ENCODE measurements around the gene USHBP1. TPM values are rescaled to one million over a fixed set of nuclear protein-coding genes. Genes with fewer than 3 reads are reported as not detected.
A peak's percentile ranks its signal among the peaks of the same experiment; 100 is the strongest.

USHBP1 gene
- total RNA-seq, 1 donor from 2014 or later: 33.5 TPM

- no peak for DNase-seq (ENCODE audit: low read depth in 2 of 2)
Measured at GRCh38 chr19:17214508-17215126, 49.9 kb downstream of the USHBP1 start.

GRCh38 chr19:17213334-17213733 is 51.2 kb downstream of the USHBP1 start:
- no peak for DNase-seq (ENCODE audit: low read depth in 2 of 2)

DNA sequence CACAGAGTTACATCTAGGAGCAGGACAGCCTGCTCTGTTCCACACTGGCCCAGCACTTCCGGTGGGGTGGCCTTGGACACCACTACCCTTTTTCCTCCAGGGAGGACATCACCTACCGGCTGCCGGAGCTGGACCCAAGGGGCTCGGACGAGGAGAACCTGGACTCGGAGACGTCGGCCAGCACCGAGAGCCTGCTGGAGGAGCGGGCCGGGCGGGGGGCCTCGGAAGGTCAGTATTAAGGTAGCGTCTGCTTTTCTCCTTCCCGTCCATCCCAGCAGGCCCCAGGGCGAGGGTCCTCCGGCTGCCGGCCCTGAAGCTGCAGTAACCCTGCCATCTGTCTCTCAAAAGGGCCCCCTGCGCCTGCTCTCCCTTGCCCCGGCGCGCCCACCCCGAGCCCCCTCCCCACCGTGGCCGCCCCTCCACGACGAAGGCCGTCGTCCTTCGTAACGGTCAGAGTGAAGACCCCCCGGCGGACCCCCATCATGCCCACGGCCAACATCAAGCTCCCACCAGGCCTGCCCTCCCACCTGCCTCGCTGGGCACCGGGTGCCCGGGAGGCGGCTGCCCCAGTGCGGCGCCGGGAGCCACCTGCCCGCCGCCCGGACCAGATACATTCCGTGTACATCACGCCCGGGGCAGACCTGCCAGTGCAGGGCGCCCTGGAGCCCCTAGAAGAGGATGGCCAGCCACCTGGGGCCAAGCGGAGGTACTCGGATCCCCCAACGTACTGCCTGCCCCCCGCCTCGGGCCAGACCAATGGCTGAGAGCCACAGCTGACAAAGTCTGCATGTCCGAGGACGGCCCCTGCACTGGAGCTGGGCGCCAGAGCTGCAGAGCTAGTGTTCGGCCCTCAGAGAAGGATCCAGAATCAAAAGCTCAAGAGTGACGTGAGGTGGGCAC is 52.7 kb downstream of the USHBP1 start:
- no peak for DNase-seq (ENCODE audit: low read depth in 2 of 2)

DNA sequence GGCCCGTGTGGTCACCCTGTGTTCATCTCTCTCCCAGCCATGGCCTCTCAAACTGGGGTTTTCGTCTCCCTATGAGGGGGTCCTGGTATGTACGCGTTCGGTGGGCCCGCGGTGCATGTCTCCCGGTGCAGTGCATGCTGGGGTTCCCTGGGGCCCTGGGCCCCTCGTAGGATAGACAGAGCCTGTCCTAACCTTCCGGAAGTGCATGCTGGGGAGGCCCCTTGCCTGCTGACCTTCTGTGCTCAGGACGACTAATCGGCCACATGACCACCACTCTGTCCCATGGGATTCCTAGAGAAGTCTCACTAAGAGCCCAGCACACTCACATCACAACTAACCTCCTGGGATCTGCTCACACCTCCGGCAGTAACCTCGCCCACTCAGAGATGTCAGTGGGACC is 54.2 kb downstream of the USHBP1 start:
- DNase-seq (ENCODE audit: low read depth in 2 of 2): no peak

DNA sequence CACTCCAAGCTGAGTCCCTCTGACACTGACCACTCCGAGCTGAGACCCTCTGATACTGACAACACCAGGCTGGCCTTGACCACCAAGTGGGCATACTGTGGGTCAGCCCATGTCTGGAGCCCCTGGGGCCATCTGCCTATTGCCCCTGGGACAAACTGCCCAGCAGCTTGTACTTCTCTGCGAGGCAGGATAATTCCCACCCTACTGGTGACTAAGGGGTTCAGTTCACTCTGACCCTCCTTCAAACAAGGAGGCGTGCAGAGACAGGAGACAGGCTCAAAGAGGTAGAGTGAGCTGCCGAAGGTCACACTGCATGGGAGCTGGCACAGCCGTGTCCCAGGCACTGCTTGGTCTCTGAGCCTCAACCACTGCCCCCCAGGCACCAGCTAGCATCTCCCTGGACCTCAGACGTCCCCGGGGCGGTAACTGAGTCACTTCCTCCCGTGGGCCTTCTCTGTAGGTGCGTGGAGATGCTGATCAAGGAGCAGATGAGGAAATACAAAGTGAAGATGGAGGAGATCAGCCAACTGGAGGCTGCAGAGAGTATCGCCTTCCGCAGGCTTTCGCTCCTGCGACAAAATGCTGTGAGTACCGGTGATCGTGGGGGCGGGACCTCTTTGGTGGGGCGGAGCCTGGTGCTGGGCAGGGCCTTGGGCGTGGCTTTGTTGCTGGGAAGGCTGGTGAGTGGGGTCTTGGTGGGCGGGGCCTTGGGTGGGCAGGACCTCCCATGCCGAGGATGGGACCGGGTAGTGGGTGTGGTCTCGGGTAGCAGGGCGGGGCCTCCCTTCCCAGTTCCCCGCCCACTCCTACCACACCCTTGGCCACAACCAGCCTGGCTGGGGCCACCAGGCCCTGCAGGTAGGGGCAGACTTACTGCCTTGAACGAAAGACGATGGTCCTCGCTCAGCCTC is 55.2 kb downstream of the USHBP1 start:
- peak; percentile 39 to 61 for DNase-seq (ENCODE audit: low read depth in 2 of 2)

DNA sequence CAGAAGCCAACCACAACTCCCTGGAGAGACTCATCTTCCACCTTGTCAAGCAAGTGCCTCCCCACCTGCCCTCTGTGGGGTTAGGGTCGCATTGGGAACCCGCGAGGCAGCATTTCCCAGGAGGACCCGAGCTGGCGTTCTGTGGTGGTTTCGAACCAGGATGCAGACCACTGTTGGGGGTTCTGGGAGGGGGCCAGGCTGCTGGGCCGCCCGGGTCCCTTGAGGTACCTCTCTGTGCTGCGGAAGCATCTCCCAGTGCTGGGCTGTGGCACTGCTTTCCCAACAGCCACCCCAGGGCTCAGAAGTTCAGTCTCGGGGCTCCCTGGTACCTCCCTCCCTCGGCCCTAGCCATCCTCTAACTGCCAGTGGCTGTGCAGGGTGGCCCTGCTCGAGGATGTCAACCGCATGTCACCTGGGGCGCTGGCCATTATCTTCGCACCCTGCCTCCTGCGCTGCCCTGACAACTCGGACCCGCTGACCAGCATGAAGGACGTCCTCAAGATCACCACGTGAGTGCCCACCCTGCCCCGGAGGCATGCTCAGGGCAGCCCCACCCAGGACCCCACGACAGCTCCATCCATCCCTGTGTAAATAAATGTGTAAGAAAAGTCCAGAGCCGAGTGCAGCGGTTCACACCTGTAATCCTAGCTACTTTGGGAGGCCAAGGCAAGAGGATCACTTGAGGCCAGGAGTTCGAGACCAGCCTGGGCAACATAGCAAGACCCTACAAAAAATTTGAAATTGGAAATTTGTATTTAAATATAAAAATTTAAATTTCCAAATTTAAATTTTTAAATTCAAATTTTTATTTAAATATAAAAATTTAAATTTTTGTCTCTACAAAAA is 57.6 kb downstream of the USHBP1 start:
- no peak for DNase-seq (ENCODE audit: low read depth in 2 of 2)

GRCh38 chr19:17205237-17206140 is 59.1 kb downstream of the USHBP1 start:
- peak; percentile 74 to 84 for DNase-seq (ENCODE audit: low read depth in 2 of 2)

DNA sequence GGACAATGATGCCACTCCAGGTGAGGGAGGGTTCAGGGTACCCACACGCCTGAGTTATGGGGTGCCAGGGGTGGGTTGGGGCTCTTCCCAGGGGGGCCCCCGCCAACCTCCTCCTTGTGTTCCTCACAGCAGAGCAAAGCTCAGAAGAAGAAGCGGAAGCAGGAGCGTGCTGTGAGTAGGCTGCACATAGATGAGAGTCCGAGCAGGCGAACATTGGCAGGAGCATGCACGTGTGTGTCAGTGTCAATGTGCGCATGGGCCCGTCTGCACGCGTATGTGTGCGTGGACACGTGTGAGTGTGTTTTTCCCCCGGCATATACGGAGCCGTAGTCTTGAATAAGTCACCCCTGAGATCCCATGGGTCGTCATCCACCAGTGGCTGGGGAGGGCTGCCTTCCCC is 61.8 kb downstream of the USHBP1 start:
- no peak for DNase-seq (ENCODE audit: low read depth in 2 of 2)

GRCh38 chr19:17202249-17202648 is 62.3 kb downstream of the USHBP1 start:
- peak in 1 of 2 donors; percentile 22 for DNase-seq (ENCODE audit: low read depth in 2 of 2)

DNA sequence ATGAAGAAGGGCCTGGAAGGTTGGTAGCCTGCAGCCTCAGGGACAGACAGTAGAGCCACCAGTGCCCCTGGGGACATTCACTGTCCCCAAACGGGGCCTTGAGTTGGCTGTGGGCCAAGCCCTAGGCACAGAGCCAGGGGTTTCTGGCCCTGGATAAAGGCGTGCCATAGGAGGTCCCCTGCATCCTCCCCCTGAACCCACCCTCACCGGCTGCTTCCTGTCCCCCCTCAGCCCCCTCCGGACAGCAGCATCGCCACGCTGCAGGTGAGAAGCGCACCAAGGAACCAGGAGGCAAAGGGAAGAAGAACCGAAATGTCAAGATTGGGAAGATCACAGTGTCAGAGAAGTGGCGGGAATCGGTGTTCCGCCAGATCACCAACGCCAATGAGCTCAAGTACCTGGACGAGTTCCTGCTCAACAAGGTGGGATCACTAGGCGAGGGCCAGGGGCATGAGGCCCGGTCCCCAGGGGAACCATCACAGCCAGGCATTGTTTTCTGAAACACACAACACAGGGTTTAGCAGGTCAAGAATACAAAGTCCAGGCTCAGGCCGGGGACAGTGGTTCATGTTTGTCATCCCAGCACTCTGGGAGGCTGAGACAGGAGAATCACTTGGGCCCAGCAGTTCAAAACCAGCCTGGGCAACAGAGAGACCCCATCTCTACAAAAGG is 64.0 kb downstream of the USHBP1 start:
- no peak for DNase-seq (ENCODE audit: low read depth in 2 of 2)

Other genes starting within 250 kb of the USHBP1 start
- 2.0 and 5.2 TPM in 2 replicates for gene CPAMD8, start 237.9 kb downstream of the USHBP1 start, total RNA-seq
- gene HAUS8, start 189.3 kb downstream of the USHBP1 start, total RNA-seq: 2.4 and 2.8 TPM in 2 replicates
- gene MYO9B, start 189.0 kb downstream of the USHBP1 start, total RNA-seq: 24.0 and 36.5 TPM in 2 replicates
- 10.7 and 12.9 TPM in 2 replicates for gene USE1, start 49.4 kb downstream of the USHBP1 start, total RNA-seq
- 2.6 and 4.0 TPM in 2 replicates for gene OCEL1, start 38.5 kb downstream of the USHBP1 start, total RNA-seq
- 22.9 and 38.5 TPM in 2 replicates for gene NR2F6, start 18.8 kb downstream of the USHBP1 start, total RNA-seq
- gene BABAM1, start 2.7 kb upstream of the USHBP1 start, total RNA-seq: 61.3 and 73.2 TPM in 2 replicates
- gene ANKLE1, start 17.2 kb upstream of the USHBP1 start, total RNA-seq: 0.20 and 0.44 TPM in 2 replicates
- gene ABHD8, start 38.7 kb upstream of the USHBP1 start, total RNA-seq: 5.2 and 5.6 TPM in 2 replicates
- gene MRPL34, start 41.1 kb upstream of the USHBP1 start, total RNA-seq: 29.6 and 56.9 TPM in 2 replicates
- 16.6 and 20.0 TPM in 2 replicates for gene DDA1, start 44.8 kb upstream of the USHBP1 start, total RNA-seq
- gene ANO8, start 70.1 kb upstream of the USHBP1 start, total RNA-seq: 1.5 and 3.0 TPM in 2 replicates
- 5.0 and 6.3 TPM in 2 replicates for gene GTPBP3, start 72.8 kb upstream of the USHBP1 start, total RNA-seq
- gene PLVAP, start 112.6 kb upstream of the USHBP1 start, total RNA-seq: 0.99 and 5.2 TPM in 2 replicates
- gene CCDC194, start 129.5 kb upstream of the USHBP1 start, total RNA-seq: not detected in 2 replicates
- 3.6 and 10.5 TPM in 2 replicates for gene BST2, start 140.9 kb upstream of the USHBP1 start, total RNA-seq
- gene MVB12A, start 155.3 kb upstream of the USHBP1 start, total RNA-seq: 32.3 and 33.9 TPM in 2 replicates
- gene TMEM221, start 183.9 kb upstream of the USHBP1 start, total RNA-seq: not detected in 2 replicates
- not detected in 2 replicates for gene NXNL1, start 196.2 kb upstream of the USHBP1 start, total RNA-seq
- gene SLC27A1, start 205.8 kb upstream of the USHBP1 start, total RNA-seq: 12.6 and 22.2 TPM in 2 replicates
- gene PGLS, start 246.9 kb upstream of the USHBP1 start, total RNA-seq: 46.4 and 67.5 TPM in 2 replicates

All from lung microvascular endothelial cell (primary cell).